ENCODE measurements around the gene ADORA2A. TPM values are rescaled to one million over a fixed set of nuclear protein-coding genes. Genes with fewer than 3 reads are reported as not detected.

ADORA2A gene
- total and polyA plus RNA-seq, 4 donors: 5.5 to 54.9 (median 22.8) TPM

DNA sequence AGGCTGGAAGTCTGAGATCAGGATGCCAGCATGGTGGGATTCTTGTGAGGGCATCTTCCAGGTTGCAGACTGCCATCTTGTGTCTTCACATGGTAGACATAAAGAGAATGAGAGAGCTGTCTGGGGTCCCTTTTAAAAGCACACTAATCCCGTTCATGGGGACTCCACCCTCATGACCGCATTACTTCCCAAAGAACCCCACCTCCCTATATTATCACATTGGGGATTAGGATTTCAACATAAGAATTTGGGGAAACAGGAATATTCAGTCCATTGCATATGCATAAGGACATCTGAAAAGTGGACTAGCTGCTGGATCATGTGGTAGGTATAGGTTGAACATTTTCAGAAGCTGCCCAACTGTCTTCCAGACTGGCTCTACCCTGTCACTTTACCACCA is 33.1 kb upstream of the ADORA2A start:
- Histone ChIP-seq H3K9me3 (ENCODE audit: control insufficient read depth in 4 of 4, insufficient read depth in 3 of 4, low read length in 3 of 4) (peaks cover 0 to 3% (median 0%) of the 10 kb centered on the region in 4 donors), H3K9ac (ENCODE audit: insufficient read depth in 1 of 2, low read length in 2 of 2) (no peak overlapping the region), H3K4me1 (ENCODE audit: control insufficient read depth in 5 of 5, insufficient read depth in 5 of 5, low read length in 5 of 5) (peaks cover 6 to 39% (median 18%) of the 10 kb centered on the region in 5 donors), H3K4me3 (no peak overlapping the region), H3K36me3 (ENCODE audit: control insufficient read depth in 4 of 4, insufficient read depth in 4 of 4, low read length in 4 of 4) (peaks cover 8 to 48% (median 9%) of the 10 kb centered on the region in 4 donors), H3K27me3 (ENCODE audit: control insufficient read depth in 3 of 3, insufficient read depth in 3 of 3, low read length in 2 of 3) (no peaks in the 10 kb centered on the region), H3K27ac (ENCODE audit: low read depth in 1 of 2, low read length in 1 of 2) (no peak overlapping the region)
- DNase-seq (no peak), ATAC-seq (ENCODE audit: insufficient read depth, low FRiP score) (no peak)
- TF ChIP-seq, protein P1, sequence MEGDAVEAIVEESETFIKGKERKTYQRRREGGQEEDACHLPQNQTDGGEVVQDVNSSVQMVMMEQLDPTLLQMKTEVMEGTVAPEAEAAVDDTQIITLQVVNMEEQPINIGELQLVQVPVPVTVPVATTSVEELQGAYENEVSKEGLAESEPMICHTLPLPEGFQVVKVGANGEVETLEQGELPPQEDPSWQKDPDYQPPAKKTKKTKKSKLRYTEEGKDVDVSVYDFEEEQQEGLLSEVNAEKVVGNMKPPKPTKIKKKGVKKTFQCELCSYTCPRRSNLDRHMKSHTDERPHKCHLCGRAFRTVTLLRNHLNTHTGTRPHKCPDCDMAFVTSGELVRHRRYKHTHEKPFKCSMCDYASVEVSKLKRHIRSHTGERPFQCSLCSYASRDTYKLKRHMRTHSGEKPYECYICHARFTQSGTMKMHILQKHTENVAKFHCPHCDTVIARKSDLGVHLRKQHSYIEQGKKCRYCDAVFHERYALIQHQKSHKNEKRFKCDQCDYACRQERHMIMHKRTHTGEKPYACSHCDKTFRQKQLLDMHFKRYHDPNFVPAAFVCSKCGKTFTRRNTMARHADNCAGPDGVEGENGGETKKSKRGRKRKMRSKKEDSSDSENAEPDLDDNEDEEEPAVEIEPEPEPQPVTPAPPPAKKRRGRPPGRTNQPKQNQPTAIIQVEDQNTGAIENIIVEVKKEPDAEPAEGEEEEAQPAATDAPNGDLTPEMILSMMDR (IDR thresholded peaks at IDR 0.05; ENCODE audit: control extremely low read depth, extremely low read depth): no peak
- WGBS, 2 donors: 79 to 83% methylated on average over 2 of the region's 2 CpGs

DNA sequence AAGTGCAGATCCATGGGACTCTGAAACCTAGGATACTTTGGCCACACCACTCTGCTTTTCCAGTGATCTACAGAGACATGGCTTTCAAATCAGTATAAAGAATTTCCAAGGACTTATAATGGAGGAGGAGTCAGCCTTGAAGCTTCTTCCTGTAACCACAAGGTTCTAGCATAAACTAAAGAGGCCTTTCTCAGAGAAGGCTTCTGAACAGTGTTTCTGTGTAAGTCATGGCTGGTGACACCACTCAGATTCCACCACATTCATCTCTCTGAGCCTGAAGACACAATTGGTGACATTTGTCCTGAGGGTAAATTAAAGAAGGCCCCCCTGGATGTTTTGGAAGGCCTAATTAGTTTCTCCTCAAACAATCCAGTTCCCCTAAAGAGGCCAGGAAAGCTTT is 29.0 kb upstream of the ADORA2A start:
- Histone ChIP-seq H3K9me3 (ENCODE audit: control insufficient read depth in 4 of 4, insufficient read depth in 3 of 4, low read length in 3 of 4) (no peaks in the 10 kb centered on the region), H3K36me3 (ENCODE audit: control insufficient read depth in 4 of 4, insufficient read depth in 4 of 4, low read length in 4 of 4) (peaks cover 8 to 37% (median 14%) of the 10 kb centered on the region in 4 donors), H3K9ac (ENCODE audit: insufficient read depth in 1 of 2, low read length in 2 of 2) (no peak overlapping the region), H3K27ac (ENCODE audit: low read depth in 1 of 2, low read length in 1 of 2) (no peak overlapping the region), H3K4me3 (no peak overlapping the region), H3K27me3 (ENCODE audit: control insufficient read depth in 3 of 3, insufficient read depth in 3 of 3, low read length in 2 of 3) (no peaks in the 10 kb centered on the region), H3K4me1 (ENCODE audit: control insufficient read depth in 5 of 5, insufficient read depth in 5 of 5, low read length in 5 of 5) (peaks cover 14 to 31% (median 17%) of the 10 kb centered on the region in 5 donors)
- ATAC-seq (ENCODE audit: insufficient read depth, low FRiP score) (no peak), DNase-seq (no peak)
- TF ChIP-seq, protein P1 (IDR thresholded peaks at IDR 0.05; ENCODE audit: control extremely low read depth, extremely low read depth): no peak

DNA sequence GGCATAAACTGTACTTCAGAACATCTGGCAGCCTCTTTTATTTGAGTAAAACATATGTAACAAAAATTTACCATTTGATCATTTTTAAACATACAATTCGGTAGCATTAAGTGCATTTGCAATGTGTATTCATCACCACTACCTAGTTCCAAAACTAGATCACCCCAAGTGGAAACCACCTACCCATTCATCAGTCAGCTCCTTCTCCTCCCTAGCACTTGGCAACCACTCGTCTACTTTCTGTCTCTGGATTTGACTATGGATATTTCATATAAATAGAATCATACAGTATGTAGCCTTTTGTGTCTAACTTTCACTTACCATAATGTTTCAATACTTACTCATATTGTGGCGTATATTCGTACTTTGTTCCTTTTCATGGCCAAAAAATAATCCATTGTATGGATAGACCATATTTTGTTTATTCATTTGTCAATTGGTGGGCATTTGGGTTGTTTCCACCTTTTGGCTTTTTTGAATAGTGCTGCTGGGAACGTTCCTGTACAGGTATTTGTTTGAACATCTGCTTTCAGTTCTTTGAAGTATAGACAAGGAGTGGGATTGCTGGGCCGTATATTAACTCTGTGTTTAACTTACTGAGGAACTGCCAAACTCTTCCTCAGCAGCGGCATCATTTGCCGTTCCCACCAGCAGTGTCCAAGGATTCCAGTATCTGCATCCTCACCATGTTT is 27.2 kb upstream of the ADORA2A start:
- TF ChIP-seq, protein P1 (IDR thresholded peaks at IDR 0.05; ENCODE audit: control extremely low read depth, extremely low read depth): no peak
- Histone ChIP-seq H3K4me1 (ENCODE audit: control insufficient read depth in 5 of 5, insufficient read depth in 5 of 5, low read length in 5 of 5) (peaks cover 10 to 49% (median 30%) of the 10 kb centered on the region in 5 donors), H3K27ac (ENCODE audit: low read depth in 1 of 2, low read length in 1 of 2) (no peak overlapping the region), H3K9me3 (ENCODE audit: control insufficient read depth in 4 of 4, insufficient read depth in 3 of 4, low read length in 3 of 4) (no peaks in the 10 kb centered on the region), H3K4me3 (no peak overlapping the region), H3K9ac (ENCODE audit: insufficient read depth in 1 of 2, low read length in 2 of 2) (no peak overlapping the region), H3K27me3 (ENCODE audit: control insufficient read depth in 3 of 3, insufficient read depth in 3 of 3, low read length in 2 of 3) (no peaks in the 10 kb centered on the region), H3K36me3 (ENCODE audit: control insufficient read depth in 4 of 4, insufficient read depth in 4 of 4, low read length in 4 of 4) (peaks cover 8 to 35% (median 17%) of the 10 kb centered on the region in 4 donors)
- DNase-seq (no peak), ATAC-seq (ENCODE audit: insufficient read depth, low FRiP score) (no peak)
- 64 to 75% methylated on average over 8 of the region's 8 CpGs for WGBS, 2 donors
